ENCODE data around the gene CHTF8.
A peak's percentile ranks its signal among the peaks of the same experiment; 100 is the strongest.

CHTF8 gene

GRCh38 chr16:69112285-69113129 is 19.9 kb downstream of the CHTF8 start:
- DNase-seq: no peak

- DNase-seq: no peak
Observed at GRCh38 chr16:69111876-69112230, 20.5 kb downstream of the CHTF8 start.

GRCh38 chr16:69111216-69111875 is 21.0 kb downstream of the CHTF8 start:
- DNase-seq: no peak

GRCh38 chr16:69110406-69110805 is 22.0 kb downstream of the CHTF8 start:
- no peak for DNase-seq

GRCh38 chr16:69109486-69110270 is 22.7 kb downstream of the CHTF8 start:
- DNase-seq: no peak

- no peak for DNase-seq
Observed at GRCh38 chr16:69108905-69109252, 23.5 kb downstream of the CHTF8 start.

GRCh38 chr16:69108064-69108904 is 24.1 kb downstream of the CHTF8 start:
- no peak for DNase-seq

GRCh38 chr16:69107316-69107962 is 24.9 kb downstream of the CHTF8 start:
- DNase-seq: no peak

GRCh38 chr16:69106491-69107315 is 25.7 kb downstream of the CHTF8 start:
- DNase-seq: no peak

GRCh38 chr16:69105501-69106361 is 26.7 kb downstream of the CHTF8 start, which contains the start of gene HAS3:
TSS of gene HAS3 (plus strand) at chr16:69105653. CDS start at chr16:69109396, 3,743 bp downstream.
- DNase-seq: peak; percentile 52

GRCh38 chr16:69100071-69100691 is 32.2 kb downstream of the CHTF8 start:
- no peak for DNase-seq

- DNase-seq: no peak
Observed at GRCh38 chr16:69095193-69095592, 37.2 kb downstream of the CHTF8 start.

- DNase-seq: no peak
Observed at GRCh38 chr16:69094501-69094900, 37.9 kb downstream of the CHTF8 start.

GRCh38 chr16:69093974-69094373 is 38.4 kb downstream of the CHTF8 start:
- no peak for DNase-seq

- no peak for DNase-seq
Observed at GRCh38 chr16:69089091-69089910, 43.1 kb downstream of the CHTF8 start.

GRCh38 chr16:69088684-69089083 is 43.7 kb downstream of the CHTF8 start:
- no peak for DNase-seq

- no peak for DNase-seq
Observed at GRCh38 chr16:69087161-69087581, 45.2 kb downstream of the CHTF8 start.

GRCh38 chr16:69085032-69085695 is 47.2 kb downstream of the CHTF8 start:
- no peak for DNase-seq

Measured in NCI-H2171 (cell line).